A549 (cell line): ENCODE results near the gene ACBD3. TPM values are rescaled to one million over a fixed set of nuclear protein-coding genes. Genes with fewer than 3 reads are reported as not detected.

Experiments
- ATAC-seq, 2 experiments: fragments of 200-7000 bp in 1 of 2; fragments of >200 bp in 1 of 2; cut with Nextera tagmentation in 1 of 2; cut with Tn5 transposase in 1 of 2; 3 replicates each; pipeline versions ENCODE4 v1.8.0 to v1.9.1; 2018 to 2020; ENCODE audit warnings: mild to moderate bottlenecking in 1 of 2, moderate library complexity in 1 of 2
- CTCF ChIA-PET: fragments of 300-600 bp; sonication (Branson Sonifier 250); formaldehyde crosslinking; extraction: SDS; loops from one replicate; lab custom pipeline; 2021; ENCODE audit warnings: antibody characterized with exemption, inconsistent platforms; lab: Yijun Ruan, JAX
- POLR2A ChIA-PET: fragments of 350-600 bp; formaldehyde crosslinking; extraction: SDS; loops from one replicate; lab custom pipeline; 2021; ENCODE audit warnings: antibody characterized with exemption, inconsistent platforms; lab: Yijun Ruan, JAX
- DNase-seq, 2 experiments: peaks; one replicate each; pipeline versions ENCODE4 v3.0.0 to v3.0.0-alpha.2; 2011 to 2016; ENCODE audit warnings: low read depth in 1 of 2, low spot score in 1 of 2
- FAIRE-seq: peaks from 2 replicates; lab custom pipeline; 2011; peaks lifted over from hg19 to GRCh38; lab: Jason Lieb, UNC
- H3K27ac ChIP-seq, 2 experiments: fragments of >200 bp; sonication (Bioruptor Twin); formaldehyde crosslinking; 3 replicates each; pipeline ENCODE4 v1.5.1; 2016 to 2017
- H3K4me1 ChIP-seq: fragments of >200 bp; sonication (Bioruptor Twin); formaldehyde crosslinking; 3 replicates; pipeline ENCODE4 v1.6.1; 2016
- H3K4me2 ChIP-seq: fragments of >200 bp; sonication (Bioruptor Twin); formaldehyde crosslinking; 3 replicates; pipeline ENCODE4 v1.6.1; 2016
- H3K4me3 ChIP-seq: fragments of >200 bp; sonication (Bioruptor Twin); formaldehyde crosslinking; 3 replicates; pipeline ENCODE4 v1.5.1; 2016
- H3K9me3 ChIP-seq: fragments of >200 bp; sonication (Bioruptor Twin); formaldehyde crosslinking; 3 replicates; pipeline ENCODE4 v1.6.1; 2016
- CBX2 ChIP-seq: fragments of 200-600 bp; sonication (generic); IDR thresholded peaks from 2 replicates; pipeline ENCODE4 v1.6.1; 2016; ENCODE audit warnings: low read depth, mild to moderate bottlenecking, borderline replicate concordance
- CEBPB ChIP-seq, 2 experiments: fragments of >200 bp in 1 of 2; sonication (Bioruptor Twin) in 1 of 2; formaldehyde crosslinking in 1 of 2; IDR thresholded peaks; 2 replicates each; pipeline ENCODE4 v1.6.1; 2012 to 2016
- CHD2 ChIP-seq: fragments of 150-350 bp; IDR thresholded peaks from 2 replicates; pipeline ENCODE4 v1.6.1; 2014; ENCODE audit warnings: low read length; ENCODE audit not compliant: partially characterized antibody
- CHD4 ChIP-seq: fragments of 200-600 bp; sonication (generic); IDR thresholded peaks from 2 replicates; pipeline ENCODE4 v1.6.1; 2016; ENCODE audit warnings: antibody characterized with exemption, mild to moderate bottlenecking, borderline replicate concordance
- E2F6 ChIP-seq: IDR thresholded peaks from 2 replicates; pipeline ENCODE4 v1.6.1; 2012; ENCODE audit warnings: low read depth, borderline replicate concordance
- ELK1 ChIP-seq: fragments of 150-350 bp; IDR thresholded peaks from 2 replicates; pipeline ENCODE4 v1.6.1; 2014; ENCODE audit warnings: low read depth, mild to moderate bottlenecking, low read length
- EP300 ChIP-seq, 2 experiments: fragments of >200 bp; sonication (Bioruptor Twin); formaldehyde crosslinking; IDR thresholded peaks; 2 replicates in 1 of 2; 3 replicates in 1 of 2; pipeline ENCODE4 v1.6.1; 2016 to 2017
- FOSB ChIP-seq: fragments of 250-450 bp; sonication (Bioruptor Pico); IDR thresholded peaks from 2 replicates; pipeline ENCODE4 v1.5.0; 2020; ENCODE audit warnings: mild to moderate bottlenecking, moderate library complexity
- GATA3 ChIP-seq: IDR thresholded peaks from 2 replicates; pipeline ENCODE4 v1.6.1; 2012; ENCODE audit warnings: borderline replicate concordance
- HES2 ChIP-seq: fragments of >200 bp; sonication (Bioruptor Twin); formaldehyde crosslinking; IDR thresholded peaks from 2 replicates; pipeline ENCODE4 v1.6.1; 2016
- HMGXB4 ChIP-seq: fragments of 250-450 bp; sonication (Bioruptor Pico); IDR thresholded peaks from 2 replicates; pipeline ENCODE4 v1.5.0; 2021; ENCODE audit warnings: mild to moderate bottlenecking, moderate library complexity, borderline replicate concordance
- HOXA7 ChIP-seq: fragments of 250-450 bp; sonication (Bioruptor Pico); IDR thresholded peaks from 2 replicates; pipeline ENCODE4 v1.5.0; 2020; ENCODE audit warnings: mild to moderate bottlenecking, moderate library complexity
- JUNB ChIP-seq: fragments of >200 bp; sonication (Bioruptor Twin); formaldehyde crosslinking; IDR thresholded peaks from 2 replicates; pipeline ENCODE4 v1.6.1; 2016
- KDM1A ChIP-seq: fragments of 200-600 bp; sonication (generic); IDR thresholded peaks from 2 replicates; pipeline ENCODE4 v1.6.1; 2016; ENCODE audit warnings: low read depth, mild to moderate bottlenecking
- MAZ ChIP-seq: fragments of 150-350 bp; IDR thresholded peaks from 2 replicates; pipeline ENCODE4 v1.6.1; 2014; ENCODE audit warnings: antibody characterized with exemption, low read depth, low read length, borderline replicate concordance
- MYC ChIP-seq: IDR thresholded peaks from 2 replicates; pipeline ENCODE4 v1.6.1; 2012; ENCODE audit warnings: mild to moderate bottlenecking, inconsistent platforms, low read length, improper control_type of control experiment, borderline replicate concordance
- NFE2L2 ChIP-seq: fragments of 150-350 bp; conservative IDR thresholded peaks from 2 replicates; pipeline ENCODE4 v1.6.1; 2014; ENCODE audit warnings: low read length
- NPAS2 ChIP-seq: fragments of 250-450 bp; sonication (Bioruptor Pico); IDR thresholded peaks from 2 replicates; pipeline ENCODE4 v1.8.0; 2022; ENCODE audit warnings: mild to moderate bottlenecking, moderate library complexity, borderline replicate concordance
- NR3C1 ChIP-seq: fragments of >200 bp; sonication (Bioruptor Twin); formaldehyde crosslinking; IDR thresholded peaks from 3 replicates; pipeline ENCODE4 v1.6.1; 2017
- PBX3 ChIP-seq: IDR thresholded peaks from 2 replicates; pipeline ENCODE4 v1.6.1; 2012
- PHF8 ChIP-seq: fragments of 200-600 bp; sonication (generic); IDR thresholded peaks from 2 replicates; pipeline ENCODE4 v1.6.1; 2016; ENCODE audit warnings: low read depth, mild to moderate bottlenecking, antibody characterized with exemption, moderate library complexity, borderline replicate concordance
- POLR2A ChIP-seq: IDR thresholded peaks from 2 replicates; pipeline ENCODE4 v1.6.1; 2012; ENCODE audit warnings: mild to moderate bottlenecking, low read length
- POLR2AphosphoS2 ChIP-seq: conservative IDR thresholded peaks from 2 replicates; pipeline ENCODE4 v1.6.1; 2012; ENCODE audit warnings: low read length, improper control_type of control experiment, inconsistent platforms
- RAD21 ChIP-seq, 2 experiments: fragments of >200 bp in 1 of 2; sonication (Bioruptor Twin) in 1 of 2; formaldehyde crosslinking in 1 of 2; IDR thresholded peaks in 1 of 2; conservative IDR thresholded peaks in 1 of 2; 2 replicates in 1 of 2; 3 replicates in 1 of 2; pipeline ENCODE4 v1.6.1; 2012 to 2018; ENCODE audit warnings: inconsistent platforms in 1 of 2
- RNF2 ChIP-seq: fragments of 200-600 bp; sonication (generic); IDR thresholded peaks from 2 replicates; pipeline ENCODE4 v1.6.1; 2016; ENCODE audit warnings: low read depth, mild to moderate bottlenecking, antibody characterized with exemption, moderate library complexity, borderline replicate concordance
- TFCP2L1 ChIP-seq: fragments of 250-450 bp; sonication (Bioruptor Pico); IDR thresholded peaks from 2 replicates; pipeline ENCODE4 v1.5.0; 2021; ENCODE audit warnings: mild to moderate bottlenecking
- TP53 ChIP-seq: fragments of 250-450 bp; sonication (Bioruptor Pico); IDR thresholded peaks from 2 replicates; pipeline ENCODE4 v1.5.0; 2021; ENCODE audit warnings: mild to moderate bottlenecking, moderate library complexity
- USF2 ChIP-seq: fragments of 450-650 bp; IDR thresholded peaks from 2 replicates; pipeline ENCODE4 v1.6.1; 2014; ENCODE audit warnings: antibody characterized with exemption
- ZC3H11A ChIP-seq: fragments of 450-650 bp; IDR thresholded peaks from 2 replicates; pipeline ENCODE4 v1.6.1; 2014; ENCODE audit warnings: antibody characterized with exemption, mild to moderate bottlenecking
- WGBS: methylation state at CpG from one replicate; pipeline ENCODE4 v1.1.6; 2017; ENCODE audit errors: missing lambda C conversion rate; 5-methylcytosine and 5-hydroxymethylcytosine counted together
- polyA plus RNA-seq, 4 experiments: library from polyadenylated mRNA; depleted of rRNA in 3 of 4; stranded (reverse); fragments of >200 nt; fragmentation: RNase III in 1 of 4; extraction: RNeasy Plus Mini Kit Qiagen cat#74134 plus additional on column Dnase treatment in 1 of 4; gene quantifications; 2 replicates in 3 of 4; 3 replicates in 1 of 4; pipeline ENCODE4 v1.2.3, GENCODE V29; 2011 to 2017

ACBD3 gene
- polyA plus RNA-seq, 2 of the 4 experiments (the other 2 are of a cell fraction), result 29.8 to 52.9 TPM

- no peak overlapping the region for H3K4me3 ChIP-seq
- no peak for DNase-seq
- ATAC-seq, result peak; percentile 35 to 36; a peak in 4 of 6 replicates
- no peak for FAIRE-seq
- TF ChIP-seq MYC, result no peak
- TF ChIP-seq HOXA7 (CRISPR knock-in tag), result no peak
- TF ChIP-seq ELK1, result no peak
- TF ChIP-seq FOSB, result no peak
- TF ChIP-seq CEBPB (IDR thresholded peaks at IDR 0.05), result no peak
- no peak for TF ChIP-seq HES2
- no peak for TF ChIP-seq EP300 (IDR thresholded peaks at IDR 0.05)
- TF ChIP-seq ZC3H11A, result no peak
- no peak for TF ChIP-seq USF2
- TF ChIP-seq HMGXB4, result no peak
- TF ChIP-seq CHD2, result no peak
- no peak for TF ChIP-seq MAZ
- no peak for TF ChIP-seq CBX2
- no peak for TF ChIP-seq RAD21 (conservative IDR thresholded peaks at IDR 0.05 in 1 of 2, IDR thresholded peaks at IDR 0.05 in 1 of 2)
- TF ChIP-seq, all 56 proteins: peak for 0
- CTCF ChIA-PET, result interaction anchor here (1.0 kb wide), 1 partner anchor 18 kb away, joined by 3 read pairs; no protein-coding TSS in a partner anchor
- Histone ChIP-seq H3K4me1 (no peaks in the 10 kb centered on the region), H3K4me2 (no peak overlapping the region), H3K9me3 (no peaks in the 10 kb centered on the region), H3K27ac (no peak overlapping the region)
- 61% methylated on average over 5 of the region's 5 CpGs for WGBS
- POLR2A ChIA-PET, result no interaction called here
Measured at GRCh38 chr1:226215239-226215638, 28.7 kb upstream of the ACBD3 start.

GRCh38 chr1:226212545-226212944 lies 26.0 kb upstream of the ACBD3 start:
- Histone ChIP-seq H3K4me3 (no peak overlapping the region), H3K4me2 (no peak overlapping the region), H3K4me1 (no peaks in the 10 kb centered on the region), H3K9me3 (no peaks in the 10 kb centered on the region), H3K27ac (no peak overlapping the region)
- no peak for FAIRE-seq
- POLR2A ChIA-PET, result no interaction called here
- no peak for DNase-seq
- CTCF ChIA-PET, result interaction anchor here (0.6 to 4.2 kb wide), 3 partner anchors 13 to 1550 kb away, joined by 3 to 21 read pairs (median 3); no protein-coding TSS in a partner anchor
- 82% methylated on average over 8 of the region's 8 CpGs for WGBS
- TF ChIP-seq GATA3 (no peak), POLR2A (no peak), JUNB (no peak), PBX3 (no peak), TP53 (CRISPR knock-in tag) (no peak), POLR2AphosphoS2 (no peak), KDM1A (no peak), CBX2 (no peak), MAZ (no peak), CHD4 (no peak), NFE2L2 (no peak), RNF2 (no peak), NR3C1 (no peak), E2F6 (no peak), EP300 (IDR thresholded peaks at IDR 0.05) (no peak), TFCP2L1 (no peak), NPAS2 (CRISPR knock-in tag) (no peak), PHF8 (no peak)
- ATAC-seq, result no peak
